UCSD-AML1 (cell line): Measurements from ENCODE around the gene SLC16A6.
"Not testable (repeated sequence)": the region's sequence is repeated elsewhere in the genome, so short reads cannot be mapped to it uniquely, and the experiment has no call there.

Source experiments
- DNase-seq: peaks from one replicate; lab custom pipeline; 2025; ENCODE audit not compliant: unreplicated experiment; lab: John Stamatoyannopoulos, UW

Gene SLC16A6

GRCh38 chr17:68290955-68291835, at the start of gene SLC16A6, which contains the start of gene ARSG:
Gene SLC16A6, minus strand, starts transcription at chr17:68291127. Its CDS starts 12,807 bp downstream, at chr17:68278320.
Gene ARSG, plus strand, starts transcription at chr17:68291495. Its CDS starts 15,999 bp downstream, at chr17:68307494.
- DNase-seq = peak; percentile 36

- no peak for DNase-seq
Observed at GRCh38 chr17:68334393-68334792, 43.5 kb upstream of the SLC16A6 start.

GRCh38 chr17:68331932-68332331, 41.0 kb upstream of the SLC16A6 start:
- not testable (repeated sequence) for DNase-seq

GRCh38 chr17:68329331-68329730, 38.4 kb upstream of the SLC16A6 start:
- no peak for DNase-seq

- no peak for DNase-seq
Observed at GRCh38 chr17:68328676-68329075, 37.7 kb upstream of the SLC16A6 start.

- DNase-seq = no peak
Observed at GRCh38 chr17:68327823-68328557, 37.1 kb upstream of the SLC16A6 start.

GRCh38 chr17:68326681-68327080, 35.8 kb upstream of the SLC16A6 start:
- DNase-seq = no peak

- DNase-seq = no peak
Observed at GRCh38 chr17:68325961-68326360, 35.0 kb upstream of the SLC16A6 start.

GRCh38 chr17:68324654-68325336, 33.9 kb upstream of the SLC16A6 start:
- no peak for DNase-seq

- DNase-seq = no peak
Observed at GRCh38 chr17:68324114-68324513, 33.2 kb upstream of the SLC16A6 start.

- no peak for DNase-seq
Observed at GRCh38 chr17:68322630-68323029, 31.7 kb upstream of the SLC16A6 start.

GRCh38 chr17:68321556-68321954, 30.6 kb upstream of the SLC16A6 start:
- no peak for DNase-seq

GRCh38 chr17:68320943-68321555, 30.1 kb upstream of the SLC16A6 start:
- no peak for DNase-seq

- DNase-seq = no peak
Observed at GRCh38 chr17:68320311-68320865, 29.5 kb upstream of the SLC16A6 start.

- DNase-seq = no peak
Observed at GRCh38 chr17:68319410-68320162, 28.7 kb upstream of the SLC16A6 start.

GRCh38 chr17:68318103-68318991, 27.4 kb upstream of the SLC16A6 start:
- DNase-seq = no peak

- DNase-seq = no peak
Observed at GRCh38 chr17:68317458-68317857, 26.5 kb upstream of the SLC16A6 start.

- DNase-seq = no peak
Observed at GRCh38 chr17:68315930-68316329, 25.0 kb upstream of the SLC16A6 start.
